CD4-positive, alpha-beta T cell treated with Interferon gamma for 1 hour (primary cell): ENCODE measurements around the gene SPO11.

ENCODE experiments used
- DNase-seq: peaks from one replicate; pipeline ENCODE4 v3.0.0-alpha.2; 2020

Gene SPO11, protein sequence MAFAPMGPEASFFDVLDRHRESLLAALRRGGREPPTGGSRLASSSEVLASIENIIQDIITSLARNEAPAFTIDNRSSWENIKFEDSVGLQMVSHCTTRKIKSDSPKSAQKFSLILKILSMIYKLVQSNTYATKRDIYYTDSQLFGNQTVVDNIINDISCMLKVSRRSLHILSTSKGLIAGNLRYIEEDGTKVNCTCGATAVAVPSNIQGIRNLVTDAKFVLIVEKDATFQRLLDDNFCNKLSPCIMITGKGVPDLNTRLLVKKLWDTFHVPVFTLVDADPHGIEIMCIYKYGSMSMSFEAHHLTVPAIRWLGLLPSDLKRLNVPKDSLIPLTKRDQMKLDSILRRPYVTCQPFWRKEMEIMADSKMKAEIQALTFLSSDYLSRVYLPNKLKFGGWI

DNA sequence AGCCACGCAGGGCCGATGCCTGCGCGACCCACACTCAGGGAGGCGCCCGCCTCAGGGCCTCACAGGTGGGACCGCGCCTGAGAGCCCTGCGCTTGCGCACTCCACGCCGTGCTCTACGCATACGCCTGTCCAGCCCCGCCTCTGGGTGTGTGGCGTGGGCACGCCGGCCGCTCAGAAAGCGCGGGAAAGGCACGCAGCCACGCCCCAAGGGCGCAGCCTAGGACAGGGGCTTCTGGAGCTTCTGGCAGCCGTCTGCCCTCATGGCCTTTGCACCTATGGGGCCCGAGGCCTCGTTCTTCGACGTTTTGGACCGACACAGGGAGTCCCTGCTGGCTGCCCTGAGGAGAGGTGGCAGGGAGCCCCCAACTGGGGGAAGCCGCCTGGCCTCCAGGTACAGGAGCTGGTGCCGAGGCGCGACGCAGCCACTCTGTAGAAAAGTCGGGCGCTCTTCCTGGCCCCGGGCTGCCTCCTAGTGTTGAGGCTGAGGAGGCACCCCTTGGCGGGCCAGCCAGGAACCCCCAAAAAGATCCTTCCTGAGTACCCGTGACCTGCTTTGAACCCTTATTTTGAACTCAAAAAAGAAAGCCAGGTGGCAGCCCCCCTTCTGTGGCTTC, at the start of gene SPO11:
Gene SPO11 (plus strand): TSS at position 196 of the 614 bp plus-strand sequence. CDS start 65 bp downstream, at position 261.
- DNase-seq = no peak

DNA sequence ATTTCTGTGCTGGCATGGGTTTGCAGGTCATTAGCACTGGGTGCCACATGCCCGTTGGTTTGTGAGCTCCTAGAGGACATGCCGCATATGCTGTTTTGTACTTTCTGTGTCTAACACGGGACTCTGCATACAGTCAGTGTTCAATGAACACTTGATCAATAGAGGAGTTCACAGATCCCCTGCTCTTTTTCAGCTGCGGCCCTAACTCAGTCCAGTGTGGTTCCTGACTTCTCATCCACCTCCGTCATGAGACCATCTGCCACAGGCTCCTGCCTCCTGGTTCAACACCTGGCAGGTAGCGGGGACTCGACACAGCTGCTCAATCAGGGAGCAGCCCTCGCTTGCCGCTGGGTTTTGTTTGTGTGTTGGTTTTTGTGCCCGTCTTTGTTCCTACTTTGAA, 49.4 kb upstream of the SPO11 start:
- DNase-seq = no peak

DNA sequence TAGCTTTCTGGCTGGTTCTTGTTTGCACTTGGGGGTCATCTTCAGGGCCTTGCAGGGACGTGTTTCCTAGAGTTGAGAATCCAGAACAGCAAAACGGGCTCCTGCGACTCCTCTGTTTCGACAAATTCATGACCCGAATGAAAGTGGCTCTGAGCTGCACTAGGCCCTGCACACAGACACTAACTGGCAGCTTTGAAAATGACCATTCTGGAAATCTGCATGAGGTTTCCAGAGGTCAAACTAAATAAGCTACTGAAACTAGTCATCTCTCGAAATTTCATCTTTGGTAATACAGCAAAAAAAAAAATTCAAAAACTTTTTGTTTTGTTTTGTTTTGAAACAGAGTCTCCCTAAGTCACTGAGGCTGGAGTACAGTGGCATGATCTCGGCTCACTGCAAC, 47.7 kb upstream of the SPO11 start:
- DNase-seq = no peak

DNA sequence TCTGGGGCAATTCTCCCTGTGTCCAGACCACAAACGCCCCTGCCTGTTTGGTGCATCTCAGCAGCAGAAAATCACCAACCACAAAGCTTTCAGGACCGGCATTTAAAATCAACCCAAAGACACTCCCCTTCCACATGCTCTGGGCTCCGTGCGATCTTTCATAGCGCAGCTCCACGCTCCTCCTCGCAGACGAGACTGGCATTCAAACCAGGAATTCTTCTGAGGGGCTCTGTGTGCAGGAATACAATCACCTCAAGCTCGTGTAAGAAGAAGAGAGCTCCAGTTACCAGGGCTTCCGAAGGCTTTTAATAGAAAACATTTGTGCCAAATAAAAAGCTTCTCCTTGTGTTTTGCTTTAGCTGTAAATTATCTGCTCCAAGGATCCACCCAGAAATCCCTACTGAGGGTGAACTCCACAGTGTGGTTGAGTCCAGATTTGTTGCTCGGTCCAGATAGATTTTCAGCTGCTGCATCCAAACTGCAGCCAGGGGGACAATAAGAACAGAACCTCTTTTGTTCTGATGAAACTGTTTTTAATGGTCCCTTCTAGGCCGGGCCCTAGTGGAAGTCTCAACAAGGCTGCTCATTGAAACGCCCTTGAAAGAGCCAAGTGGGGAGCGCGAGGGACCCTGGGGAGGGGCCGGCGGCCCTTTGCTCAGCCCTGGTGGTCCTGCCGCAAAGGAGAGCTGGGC, 46.8 kb upstream of the SPO11 start:
- no peak for DNase-seq

DNA sequence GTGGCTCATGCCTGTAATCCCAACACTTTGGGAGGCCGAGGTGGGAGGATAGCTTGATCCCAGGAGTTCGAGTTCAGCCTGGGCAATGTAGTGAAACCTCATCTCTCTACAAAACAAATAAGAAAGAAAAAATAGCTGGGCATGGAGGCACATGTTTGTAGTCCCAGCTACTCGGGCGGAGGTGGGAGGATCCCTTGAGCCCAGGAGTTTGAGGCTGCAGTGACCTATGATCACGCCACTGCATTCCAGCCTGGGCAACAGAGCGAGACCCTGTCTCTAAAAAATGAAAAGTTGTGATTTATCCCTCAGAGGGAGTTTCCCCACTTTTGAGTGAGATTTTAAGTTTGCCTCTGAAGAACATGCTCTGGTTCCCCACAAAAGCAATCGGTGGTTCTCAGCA, 45.7 kb upstream of the SPO11 start:
- DNase-seq = no peak

- no peak for DNase-seq
These were observed 42.4 kb upstream of the SPO11 start for GRCh38 chr20:57287007-57287880.

DNA sequence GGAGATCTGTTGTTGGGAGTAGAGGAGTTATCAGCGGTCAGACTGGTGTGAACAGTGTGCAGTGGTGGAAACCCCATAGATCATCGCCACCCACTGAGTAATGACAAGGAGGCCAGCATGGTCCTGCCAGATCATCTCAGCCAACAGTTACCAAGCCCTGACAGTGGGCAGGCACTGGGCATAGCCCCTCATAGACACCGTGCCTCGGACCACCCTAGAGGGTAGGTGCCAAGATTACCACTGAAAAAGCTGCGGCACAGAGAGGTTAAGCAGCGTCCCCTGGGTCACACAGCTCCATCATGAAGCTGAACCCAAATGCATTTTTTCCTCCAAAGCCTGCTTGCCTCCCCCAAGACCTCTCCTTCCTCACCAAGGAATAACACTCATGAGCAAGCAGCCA, 41.7 kb upstream of the SPO11 start:
- no peak for DNase-seq

GRCh38 chr20:57288651-57289277, 40.8 kb upstream of the SPO11 start:
- DNase-seq = no peak

DNA sequence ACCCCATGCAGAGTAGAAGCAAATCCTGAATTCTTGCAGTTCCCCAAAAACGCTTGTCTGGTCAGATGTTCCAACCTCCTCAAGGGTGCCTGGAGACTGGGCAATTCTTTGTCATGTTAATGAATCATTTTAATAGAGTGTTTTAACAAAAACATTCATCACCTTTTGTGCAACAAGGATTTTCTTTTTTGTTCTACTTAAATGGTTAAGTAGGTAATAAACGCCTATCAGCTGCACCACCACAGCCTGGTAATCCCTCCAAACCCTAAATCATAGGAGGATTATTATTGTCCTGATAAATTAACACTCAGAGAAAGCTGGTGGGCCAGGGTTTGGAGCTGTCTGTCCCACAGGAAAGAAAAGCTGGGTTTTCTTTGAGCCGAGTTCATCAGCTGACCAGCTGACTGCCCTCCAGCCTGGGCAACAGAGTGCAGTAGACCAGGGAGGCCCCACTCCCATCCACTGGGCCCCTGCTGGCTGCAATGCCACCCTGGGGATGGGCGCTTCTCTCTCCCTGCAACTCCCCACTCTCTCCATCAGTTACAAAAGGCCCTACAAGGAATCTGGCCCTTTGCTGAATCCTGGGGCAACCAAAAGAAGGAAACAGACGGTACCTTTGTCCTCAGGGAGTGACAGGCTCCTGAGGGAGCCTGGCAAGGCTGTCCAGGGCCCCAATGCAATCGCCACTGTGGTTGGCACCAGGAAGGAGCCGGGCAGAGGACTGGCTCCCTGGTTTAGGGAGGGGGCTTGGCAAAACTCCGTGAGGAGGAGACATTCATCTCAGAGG, 40.0 kb upstream of the SPO11 start:
- no peak for DNase-seq

DNA sequence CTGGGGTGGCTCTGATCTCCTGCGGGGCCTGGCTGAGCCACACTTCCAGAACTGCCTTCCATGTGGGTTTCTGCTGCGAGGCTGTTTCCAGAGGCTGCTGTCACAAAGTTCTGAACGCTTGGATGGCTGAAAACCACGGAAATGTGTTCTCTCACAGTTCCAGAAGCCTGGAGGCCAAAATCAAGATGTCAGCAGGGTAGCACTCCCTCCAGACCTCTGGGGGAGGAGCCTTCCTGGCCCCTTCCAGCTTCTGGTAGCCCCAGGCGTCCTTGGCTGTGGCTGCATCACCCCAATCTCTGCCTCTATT, 39.5 kb upstream of the SPO11 start:
- no peak for DNase-seq

DNA sequence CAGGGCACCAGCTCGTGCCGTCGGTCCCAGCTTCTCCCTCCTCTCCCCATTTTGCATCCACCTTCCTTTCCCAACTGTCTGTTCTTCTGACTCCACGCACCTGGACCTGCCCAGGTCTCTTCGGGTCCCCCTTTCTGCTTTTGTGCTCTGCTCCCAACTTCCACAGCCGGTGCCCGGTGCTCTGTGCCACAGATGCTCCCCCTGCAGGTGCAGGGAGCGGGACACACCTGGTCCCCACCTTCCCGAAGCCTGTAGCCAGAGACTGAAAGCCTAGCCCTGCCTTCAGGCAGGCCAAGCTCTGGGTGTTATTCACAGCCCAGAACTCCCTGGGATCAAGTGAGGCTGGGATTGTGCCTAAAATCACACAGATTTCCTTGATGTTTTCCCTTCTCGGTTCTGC, 38.6 kb upstream of the SPO11 start:
- DNase-seq = no peak

DNA sequence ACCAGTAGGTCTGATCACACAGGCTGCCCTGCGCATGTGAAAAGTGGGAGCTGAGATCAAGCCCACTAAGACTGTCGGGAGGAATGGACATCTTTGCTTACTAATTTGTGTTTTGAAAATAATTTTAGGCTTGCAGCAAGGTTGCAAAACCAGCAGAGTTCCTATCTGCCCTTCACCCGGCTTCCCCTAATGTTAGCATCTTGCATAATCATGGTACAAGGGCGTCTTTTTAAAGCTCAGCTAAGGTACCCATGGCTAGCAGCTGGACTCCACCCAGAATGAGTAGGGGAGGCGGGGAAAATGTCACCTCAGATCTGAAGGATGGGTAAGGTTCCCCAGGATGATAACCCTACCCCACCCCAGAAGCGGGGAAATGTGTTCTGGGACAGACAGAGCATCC, 37.9 kb upstream of the SPO11 start:
- DNase-seq = no peak

DNA sequence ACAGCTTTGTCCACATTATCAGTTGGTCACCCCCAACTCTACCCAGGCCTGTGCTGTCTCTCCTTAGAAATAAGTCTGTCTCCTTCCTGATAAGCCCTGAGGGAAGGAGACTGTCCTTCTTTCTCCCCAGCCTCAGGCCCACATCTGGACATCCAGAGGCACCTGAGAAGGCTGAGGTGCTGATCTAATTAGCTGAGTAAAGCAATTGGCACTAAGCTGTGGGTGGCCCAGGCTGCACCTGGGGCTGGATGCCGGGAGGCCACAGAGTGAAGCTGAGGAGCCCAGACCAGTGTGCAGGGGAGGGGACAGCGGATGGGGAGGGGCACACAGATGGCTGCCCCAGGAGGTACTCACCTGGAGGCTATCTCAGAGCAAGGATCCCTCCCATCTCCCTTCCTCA, 37.0 kb upstream of the SPO11 start:
- DNase-seq = no peak

GRCh38 chr20:57293995-57294394, 35.6 kb upstream of the SPO11 start:
- DNase-seq = no peak

GRCh38 chr20:57294550-57294949, 35.1 kb upstream of the SPO11 start:
- DNase-seq = no peak

- DNase-seq = no peak
These were observed 31.1 kb upstream of the SPO11 start for GRCh38 chr20:57298457-57298856.

- no peak for DNase-seq
These were observed 28.6 kb upstream of the SPO11 start for GRCh38 chr20:57301026-57301425.

GRCh38 chr20:57306747-57307146, 22.9 kb upstream of the SPO11 start:
- DNase-seq = no peak

DNA sequence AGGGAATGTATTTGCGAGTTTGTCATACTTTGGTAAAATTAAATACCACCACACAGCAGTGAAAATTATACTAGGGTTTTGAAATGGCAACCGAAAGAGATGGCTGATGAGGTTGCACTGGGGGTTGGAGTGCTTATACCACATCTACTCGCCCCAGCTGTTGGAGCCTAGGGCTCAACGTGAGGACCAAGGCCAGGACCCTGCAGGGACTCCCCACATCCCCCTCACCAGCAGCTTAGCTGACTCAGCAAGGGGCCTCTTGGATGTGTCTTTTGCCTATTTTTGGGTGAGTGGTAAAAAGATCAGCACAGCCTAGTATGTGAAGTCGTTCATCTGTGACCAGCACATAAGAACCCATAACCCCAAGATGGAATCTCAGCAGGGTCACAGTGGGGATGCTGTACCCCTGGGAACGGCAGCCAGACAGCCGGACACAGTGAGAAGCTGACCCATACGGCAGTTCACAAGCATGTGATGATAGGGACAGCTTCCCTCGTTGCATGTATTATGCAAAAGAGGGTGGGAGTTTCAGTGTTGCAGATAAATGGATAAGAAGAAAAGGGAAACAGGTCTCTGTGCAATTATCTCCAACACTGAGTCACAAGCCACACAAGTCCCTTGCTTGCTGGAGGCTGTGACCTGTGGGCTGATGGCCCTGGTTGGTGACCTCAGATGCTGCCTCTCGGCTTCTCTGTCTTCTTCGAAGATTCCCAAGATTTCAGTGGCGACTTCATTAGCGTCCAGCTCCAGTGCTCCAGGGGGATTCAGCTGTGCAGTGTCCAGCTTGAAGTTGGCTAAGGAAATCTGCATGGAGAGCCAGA, 20.9 kb upstream of the SPO11 start:
- DNase-seq = no peak

DNA sequence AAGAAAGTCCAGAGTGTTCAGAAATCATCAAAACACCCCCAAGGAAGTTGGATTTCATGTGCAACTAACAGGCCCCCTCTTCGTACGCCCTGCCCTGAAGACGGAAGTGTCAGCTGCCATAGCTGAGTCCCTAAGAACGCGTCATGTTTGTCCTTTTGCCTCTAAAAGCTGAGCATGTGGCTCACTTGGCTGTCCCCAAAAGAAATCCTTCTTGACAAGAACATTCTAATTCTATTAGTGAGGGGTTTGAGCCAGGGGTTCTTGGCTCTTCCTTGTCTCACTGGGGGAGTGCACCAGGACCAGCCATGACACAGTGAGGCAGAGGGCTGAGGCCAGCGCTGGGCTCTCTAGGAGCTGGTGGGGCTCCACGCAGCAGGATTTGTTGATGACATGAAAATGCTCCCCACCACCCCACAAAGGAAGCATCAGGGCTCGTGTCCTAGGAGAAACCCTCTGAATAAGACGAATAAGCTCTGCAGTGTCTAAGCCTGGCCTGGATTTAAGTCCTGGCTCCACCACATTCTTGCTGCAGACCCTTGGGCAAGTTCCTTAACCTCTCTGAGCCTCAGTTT, 20.0 kb upstream of the SPO11 start:
- DNase-seq = no peak
